ACC112 (cell line): ENCODE results near the gene OST4.

Experiments used
- H2AFZ ChIP-seq: fragments of 200-600 bp; sonication (generic); one replicate; pipeline ENCODE4 v1.6.0; 2017; ENCODE audit warnings: antibody characterized with exemption, low read length; ENCODE audit not compliant: unreplicated experiment
- H3K27ac ChIP-seq: fragments of 200-600 bp; sonication (generic); 2 replicates; pipeline ENCODE4 v1.5.1; 2014; ENCODE audit warnings: low read depth, mild to moderate bottlenecking, antibody characterized with exemption, low read length, moderate library complexity
- H3K27me3 ChIP-seq: fragments of 200-600 bp; sonication (generic); 2 replicates; pipeline ENCODE4 v1.6.1; 2014; ENCODE audit warnings: mild to moderate bottlenecking, antibody characterized with exemption, low read length, moderate library complexity, mixed read lengths; ENCODE audit not compliant: insufficient read depth
- H3K36me3 ChIP-seq: fragments of 200-600 bp; sonication (generic); 2 replicates; pipeline ENCODE4 v1.6.1; 2016; ENCODE audit warnings: mild to moderate bottlenecking, antibody characterized with exemption, low read length, moderate library complexity, mixed read lengths; ENCODE audit not compliant: insufficient read depth
- H3K4me1 ChIP-seq: fragments of 200-600 bp; sonication (generic); one replicate; pipeline ENCODE4 v1.6.1; 2016; ENCODE audit warnings: low read length, mixed read lengths; ENCODE audit not compliant: insufficient read depth, unreplicated experiment, control insufficient read depth
- H3K4me3 ChIP-seq: fragments of 200-600 bp; sonication (generic); 2 replicates; pipeline ENCODE4 v1.5.1; 2014; ENCODE audit warnings: mild to moderate bottlenecking, low read depth, low read length
- H3K79me2 ChIP-seq: fragments of 200-600 bp; sonication (generic); one replicate; pipeline ENCODE4 v1.6.0; 2016; ENCODE audit warnings: low read length; ENCODE audit not compliant: control insufficient read depth, unreplicated experiment, insufficient read depth

The OST4 gene

DNA sequence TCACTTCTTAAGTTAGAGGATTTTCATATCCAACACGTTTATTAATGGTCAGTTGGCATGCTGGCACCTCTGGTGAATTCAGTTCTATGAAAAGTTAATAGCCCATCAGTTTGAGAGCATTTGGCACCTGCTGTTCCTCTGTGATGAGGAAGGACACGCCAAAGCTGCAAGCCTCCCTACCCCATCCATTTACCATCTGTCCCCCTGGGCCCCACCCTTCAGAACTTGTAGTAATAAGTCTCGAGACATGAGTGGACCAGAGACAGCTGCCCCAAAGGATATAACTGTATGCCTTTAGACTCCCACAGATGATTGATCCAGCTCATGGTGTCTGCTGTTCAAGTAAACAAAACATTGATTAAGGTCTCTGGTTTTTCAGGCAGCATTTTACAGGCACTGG is 6.3 kb downstream of the OST4 start:
- H3K36me3 ChIP-seq: peaks cover 29% of the 10 kb centered on the region; the same call in 1 of the 2 replicates
- H3K4me1 ChIP-seq: peaks cover 22% of the 10 kb centered on the region

DNA sequence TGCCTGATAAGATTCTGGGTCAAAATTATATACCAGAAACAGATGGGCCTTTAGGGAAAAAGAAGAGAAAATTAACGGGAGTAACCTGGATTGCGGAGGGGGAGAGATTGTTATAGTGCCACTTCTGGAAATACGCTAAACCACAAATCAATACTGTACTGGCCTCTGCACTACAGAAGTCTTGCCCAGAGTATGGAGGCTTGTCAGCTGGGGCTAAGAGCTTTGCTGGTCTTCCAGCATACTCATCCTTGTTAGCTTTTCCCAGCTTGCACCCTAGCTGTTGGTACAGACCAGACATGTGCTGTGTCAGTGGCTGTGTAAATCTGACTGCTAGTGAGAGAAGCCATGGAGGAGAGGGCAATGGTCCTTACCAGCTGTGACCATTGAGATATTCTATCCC is 11.1 kb downstream of the OST4 start:
- no peaks in the 10 kb centered on the region for H3K36me3 ChIP-seq
- H3K4me3 ChIP-seq: no peak overlapping the region
- no peaks in the 10 kb centered on the region for H3K79me2 ChIP-seq
- H3K27me3 ChIP-seq: no peaks in the 10 kb centered on the region
- peaks cover 7% of the 10 kb centered on the region for H3K4me1 ChIP-seq
- H3K27ac ChIP-seq: no peak overlapping the region
- H2AFZ ChIP-seq: no peak overlapping the region

More for the DNA sequence above, 6.3 kb downstream of the OST4 start:
- Histone ChIP-seq H3K4me3 (no peak overlapping the region), H3K27me3 (no peaks in the 10 kb centered on the region), H3K27ac (no peak overlapping the region), H3K79me2 (peaks cover 27% of the 10 kb centered on the region), H2AFZ (no peak overlapping the region)

DNA sequence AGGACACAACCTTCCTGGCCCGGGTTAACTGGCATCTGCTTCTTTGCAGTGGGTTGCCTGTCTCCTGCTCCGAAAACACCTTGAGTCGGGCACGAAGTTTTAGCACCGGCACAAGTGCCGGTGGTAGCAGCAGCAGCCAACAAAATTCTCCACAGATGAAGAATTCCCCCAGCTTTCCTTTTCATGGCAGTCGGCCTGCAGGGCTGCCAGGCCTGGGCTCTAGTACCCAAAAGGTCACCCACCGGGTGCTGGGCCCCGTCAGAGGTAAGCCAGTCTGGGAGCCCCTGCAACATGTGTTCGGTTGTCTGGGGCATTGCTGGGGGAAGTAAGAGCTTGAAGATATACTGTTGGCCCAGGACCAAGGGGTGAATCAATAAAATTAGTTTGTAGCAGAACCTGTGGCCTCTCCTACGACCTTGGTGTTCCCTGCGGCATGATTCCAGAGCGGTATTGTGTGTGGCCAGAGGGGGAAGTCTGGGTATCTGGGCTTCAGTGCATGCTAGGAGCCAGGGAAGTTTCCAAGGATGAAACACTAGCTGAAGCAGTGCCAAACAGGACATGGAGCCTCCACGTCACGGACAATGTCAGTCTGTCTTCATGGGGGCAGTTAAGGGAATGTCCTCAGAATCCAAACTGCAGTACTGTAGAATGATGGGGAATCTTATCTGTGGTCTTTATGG is 12.2 kb downstream of the OST4 start:
- no peak overlapping the region for H3K27ac ChIP-seq
- H3K27me3 ChIP-seq: no peaks in the 10 kb centered on the region
- no peaks in the 10 kb centered on the region for H3K36me3 ChIP-seq
- H3K4me1 ChIP-seq: peaks cover 7% of the 10 kb centered on the region
- H3K79me2 ChIP-seq: no peaks in the 10 kb centered on the region
- H3K4me3 ChIP-seq: no peak overlapping the region
- no peak overlapping the region for H2AFZ ChIP-seq

DNA sequence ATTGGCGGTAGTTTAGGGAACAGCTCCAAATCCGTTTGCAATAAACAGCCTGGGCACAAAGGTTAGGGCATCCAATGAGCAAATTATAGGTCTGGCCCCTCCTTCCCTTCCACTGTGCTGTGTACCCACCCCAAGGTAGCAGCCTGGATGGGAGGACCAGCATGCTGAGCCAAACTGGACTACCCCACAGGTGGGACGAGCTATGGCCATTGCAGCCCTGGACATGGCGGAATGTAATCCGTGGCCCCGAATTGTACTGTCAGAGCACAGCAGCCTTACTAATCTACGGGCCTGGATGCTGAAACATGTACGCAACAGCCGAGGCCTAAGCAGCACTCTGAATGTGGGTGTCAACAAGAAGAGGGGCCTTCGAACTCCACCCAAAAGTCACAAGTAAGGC is 13.2 kb downstream of the OST4 start:
- Histone ChIP-seq H3K27ac (no peak overlapping the region), H2AFZ (no peak overlapping the region), H3K36me3 (no peaks in the 10 kb centered on the region), H3K79me2 (no peaks in the 10 kb centered on the region), H3K27me3 (no peaks in the 10 kb centered on the region), H3K4me1 (no peaks in the 10 kb centered on the region), H3K4me3 (no peak overlapping the region)

DNA sequence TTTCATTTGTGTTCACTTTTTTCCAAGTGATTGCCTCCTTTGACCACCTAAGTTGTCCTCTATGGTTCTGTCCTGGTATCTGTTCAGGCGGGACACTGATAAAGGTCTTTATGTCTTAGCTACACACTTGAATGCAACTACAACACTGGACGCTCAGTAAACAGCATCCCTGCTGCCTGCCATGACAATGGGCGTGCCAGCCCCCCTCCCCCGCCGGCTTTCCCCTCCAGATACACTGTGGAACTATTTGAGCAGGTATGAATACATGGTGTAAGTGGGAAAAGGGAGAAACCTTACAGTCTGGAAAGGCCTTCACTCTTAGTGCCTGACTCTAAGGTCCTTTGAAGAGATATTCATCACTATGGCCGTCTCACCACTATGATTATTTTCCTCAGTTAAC is 14.3 kb downstream of the OST4 start:
- Histone ChIP-seq H3K4me1 (peaks cover 4% of the 10 kb centered on the region), H3K27ac (no peak overlapping the region), H2AFZ (no peak overlapping the region), H3K4me3 (no peak overlapping the region), H3K27me3 (no peaks in the 10 kb centered on the region), H3K79me2 (no peaks in the 10 kb centered on the region), H3K36me3 (no peaks in the 10 kb centered on the region)

DNA sequence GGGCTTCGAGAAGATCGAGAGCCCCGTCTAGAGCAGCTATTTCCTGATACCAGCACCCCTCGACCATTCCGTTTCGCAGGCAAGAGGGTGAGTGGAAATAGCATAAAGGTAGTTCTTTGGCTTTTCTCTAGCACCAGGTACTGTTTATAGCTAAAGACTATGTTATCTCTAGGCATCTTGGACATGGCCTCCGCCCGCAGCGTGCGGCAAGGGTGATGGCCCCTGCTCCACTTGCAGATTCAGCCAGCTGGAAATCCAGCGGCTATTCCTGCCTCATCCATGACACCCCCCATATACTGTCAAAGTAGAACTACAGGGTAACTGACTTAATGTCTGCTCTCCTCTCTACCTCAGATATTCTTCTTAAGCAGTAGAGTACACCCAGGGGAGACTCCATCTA is 16.7 kb downstream of the OST4 start:
- no peak overlapping the region for H3K4me3 ChIP-seq
- no peak overlapping the region for H2AFZ ChIP-seq
- H3K4me1 ChIP-seq: peaks cover 6% of the 10 kb centered on the region
- no peak overlapping the region for H3K27ac ChIP-seq
- no peaks in the 10 kb centered on the region for H3K27me3 ChIP-seq
- no peaks in the 10 kb centered on the region for H3K36me3 ChIP-seq
- no peaks in the 10 kb centered on the region for H3K79me2 ChIP-seq

DNA sequence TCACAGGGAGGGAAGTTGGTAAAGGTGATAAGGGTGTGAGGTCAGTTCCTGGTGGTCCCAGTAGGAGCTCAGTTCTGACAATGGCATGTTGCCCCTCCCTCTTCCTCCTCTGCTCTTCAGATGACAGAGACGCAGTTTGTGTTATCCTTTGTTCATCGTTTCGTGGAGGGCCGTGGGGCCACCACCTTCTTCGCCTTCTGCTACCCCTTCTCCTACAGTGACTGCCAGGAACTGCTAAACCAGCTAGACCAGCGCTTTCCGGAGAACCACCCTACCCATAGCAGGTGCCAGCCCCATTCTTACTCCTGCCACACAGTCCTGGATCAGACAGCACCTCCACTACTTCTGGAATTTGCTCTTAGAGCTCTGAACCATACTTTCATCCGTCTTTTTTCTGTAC is 17.7 kb downstream of the OST4 start:
- H3K27ac ChIP-seq: no peak overlapping the region
- H3K27me3 ChIP-seq: no peaks in the 10 kb centered on the region
- H2AFZ ChIP-seq: no peak overlapping the region
- H3K79me2 ChIP-seq: no peaks in the 10 kb centered on the region
- H3K4me3 ChIP-seq: no peak overlapping the region
- no peaks in the 10 kb centered on the region for H3K36me3 ChIP-seq
- peaks cover 10% of the 10 kb centered on the region for H3K4me1 ChIP-seq

DNA sequence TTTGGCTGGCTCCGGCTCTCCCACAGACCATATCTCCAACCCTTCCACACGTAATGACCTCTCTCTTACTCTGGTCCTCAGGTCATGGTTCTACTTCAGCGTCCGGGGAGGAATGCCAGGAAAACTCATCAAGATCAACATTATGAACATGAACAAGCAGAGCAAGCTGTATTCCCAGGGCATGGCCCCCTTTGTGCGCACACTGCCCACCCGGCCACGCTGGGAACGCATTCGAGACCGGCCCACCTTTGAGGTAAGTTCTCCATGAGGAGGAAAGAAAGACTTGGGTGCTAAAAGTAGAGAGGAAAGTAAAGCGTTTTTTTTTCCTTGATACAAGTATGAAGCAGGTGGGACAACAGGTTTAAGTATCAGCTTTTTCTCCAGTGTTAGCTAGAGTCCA is 18.1 kb downstream of the OST4 start:
- Histone ChIP-seq H3K36me3 (no peaks in the 10 kb centered on the region), H3K27ac (no peak overlapping the region), H3K4me3 (no peak overlapping the region)

DNA sequence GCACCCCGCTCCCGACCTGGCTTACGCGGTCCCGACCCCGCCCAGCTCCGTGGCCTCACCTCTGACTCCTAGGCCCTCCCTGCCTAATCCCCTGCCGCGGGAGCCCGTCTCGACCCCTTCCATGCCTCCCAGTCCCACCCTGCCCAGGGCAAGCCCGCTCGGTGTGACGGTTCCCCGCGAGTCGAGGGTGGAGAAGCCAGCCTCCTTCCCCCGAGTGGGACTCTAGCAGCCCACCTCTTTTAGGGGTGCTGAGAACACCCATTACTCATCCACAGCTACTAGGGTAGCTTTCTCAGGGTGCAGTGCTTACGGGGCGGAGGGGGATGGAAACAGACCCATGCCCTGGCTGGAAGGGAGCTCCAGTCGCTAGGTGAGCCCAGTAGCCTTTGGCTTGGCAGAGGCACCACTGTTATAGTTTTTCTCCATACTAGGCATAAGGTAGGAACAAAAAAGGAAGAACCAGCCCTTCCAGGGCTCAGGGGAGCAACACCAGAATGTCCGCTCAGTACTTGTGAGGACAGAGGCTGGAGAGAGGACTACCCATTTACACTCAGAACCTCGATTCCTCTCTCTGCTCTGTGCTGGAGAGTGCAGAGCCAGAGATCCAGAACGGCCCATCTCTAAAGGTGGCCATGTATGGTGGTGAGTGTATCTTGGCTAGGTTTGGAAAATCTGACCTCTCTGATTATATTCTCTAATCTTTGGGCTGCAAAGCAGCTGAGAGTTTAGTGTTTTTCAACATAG is 19.4 kb downstream of the OST4 start:
- Histone ChIP-seq H3K79me2 (no peaks in the 10 kb centered on the region), H3K36me3 (no peaks in the 10 kb centered on the region), H3K27me3 (no peaks in the 10 kb centered on the region), H2AFZ (peak overlapping the region; percentile 46), H3K4me1 (peaks cover 10% of the 10 kb centered on the region), H3K27ac (no peak overlapping the region), H3K4me3 (peak overlapping the region; percentile 86)

More for the DNA sequence above, 18.1 kb downstream of the OST4 start:
- no peaks in the 10 kb centered on the region for H3K27me3 ChIP-seq
- H3K4me1 ChIP-seq: peaks cover 10% of the 10 kb centered on the region
- no peak overlapping the region for H2AFZ ChIP-seq
- H3K79me2 ChIP-seq: no peaks in the 10 kb centered on the region

DNA sequence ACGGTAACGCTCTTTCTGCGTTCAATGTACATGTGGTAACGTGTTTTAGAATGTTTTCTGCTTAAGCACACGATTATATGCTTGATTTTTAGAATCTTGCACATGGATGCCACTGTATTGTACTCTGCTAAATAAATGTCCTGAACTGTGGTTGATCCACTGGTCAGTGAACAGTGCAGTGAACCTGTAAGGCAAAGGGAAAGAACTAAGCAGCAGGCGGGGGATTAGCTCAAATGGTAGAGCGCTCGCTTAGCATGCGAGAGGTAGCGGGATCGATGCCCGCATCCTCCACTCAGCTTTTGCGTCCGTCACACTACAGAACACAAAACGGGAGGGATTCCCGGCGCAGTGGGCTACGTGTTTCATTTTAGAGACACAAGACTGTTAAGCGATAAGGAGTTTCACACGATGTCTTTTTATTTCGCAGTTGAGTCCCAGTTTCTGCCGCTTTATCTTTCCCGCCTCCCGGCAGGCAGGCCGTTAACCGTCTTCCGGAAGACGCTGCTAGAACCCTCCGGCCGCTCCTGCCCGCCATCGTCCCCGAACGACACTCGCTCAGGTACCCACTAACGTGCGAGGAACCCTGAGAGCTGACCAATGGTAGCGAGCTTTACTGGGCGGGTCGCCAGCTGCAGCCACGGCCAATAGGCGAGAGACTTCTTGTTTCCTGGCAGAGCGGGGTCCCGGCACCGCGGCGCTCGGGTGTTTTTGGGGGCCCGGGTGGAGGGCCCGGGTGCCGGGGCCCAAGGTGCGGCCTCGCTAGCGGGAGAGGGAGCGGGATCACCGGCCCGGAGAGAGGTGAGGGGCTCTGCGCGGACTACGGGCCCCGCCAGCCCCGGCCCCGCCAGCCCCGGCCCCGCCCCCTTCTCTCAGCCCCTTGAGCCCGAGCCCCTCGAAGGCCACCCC is 20.2 kb downstream of the OST4 start, which contains the start of gene AGBL5:
Gene AGBL5 (plus strand): TSS at position 673 of the 906 bp plus-strand sequence. CDS start 1,291 bp downstream, outside the sequence.
- peak within 1 kb of the TSS; percentile 75 for H3K27ac ChIP-seq
- peak within 1 kb of the TSS; percentile 86 for H3K4me3 ChIP-seq
- peaks cover 10% of the 10 kb centered on the region for H3K4me1 ChIP-seq
- peak within 1 kb of the TSS; percentile 46 for H2AFZ ChIP-seq
- no peaks in the 10 kb centered on the region for H3K79me2 ChIP-seq
- H3K27me3 ChIP-seq: no peaks in the 10 kb centered on the region
- H3K36me3 ChIP-seq: no peaks in the 10 kb centered on the region
